Measurements from ENCODE around the gene GTF2H2C.
"Not testable (repeated sequence)": the region's sequence is repeated elsewhere in the genome, so short reads cannot be mapped to it uniquely, and the experiment has no call there.

Gene GTF2H2C

GRCh38 chr5:69568072-69568471 lies 8.1 kb downstream of the GTF2H2C start:
- not testable (repeated sequence) for DNase-seq

- DNase-seq, result not testable (repeated sequence)
Measured at GRCh38 chr5:69583356-69583755, 23.4 kb downstream of the GTF2H2C start.

- DNase-seq, result not testable (repeated sequence)
Measured at GRCh38 chr5:69596114-69596840, 36.3 kb downstream of the GTF2H2C start.

- DNase-seq, result not testable (repeated sequence)
Measured at GRCh38 chr5:69601947-69602346, 42.0 kb downstream of the GTF2H2C start.

- DNase-seq, result not testable (repeated sequence)
Measured at GRCh38 chr5:69606839-69607238, 46.8 kb downstream of the GTF2H2C start.

- not testable (repeated sequence) for DNase-seq
Measured at GRCh38 chr5:69607750-69608149, 47.8 kb downstream of the GTF2H2C start.

- DNase-seq, result not testable (repeated sequence)
Measured at GRCh38 chr5:69608861-69609496, 49.0 kb downstream of the GTF2H2C start.

- DNase-seq, result not testable (repeated sequence)
Measured at GRCh38 chr5:69614843-69615242, 54.9 kb downstream of the GTF2H2C start.

- DNase-seq, result not testable (repeated sequence)
Measured at GRCh38 chr5:69631879-69632278, 71.9 kb downstream of the GTF2H2C start.
